MCF 10A (cell line): ENCODE results near the gene MARCHF6. TPM values are rescaled to one million over a fixed set of nuclear protein-coding genes. Genes with fewer than 3 reads are reported as not detected.

Experiments
- BruUV-seq: library from RNA; stranded (reverse); fragments of 400-500 nt; replicated peaks from 2 replicates; lab custom pipeline; 2021; lab: Mats Ljungman, UMichigan
- CTCF ChIA-PET: fragments of 300-600 bp; sonication (Branson Sonifier 250); formaldehyde crosslinking; extraction: SDS; loops from one replicate; lab custom pipeline; 2021; ENCODE audit warnings: antibody characterized with exemption, inconsistent platforms; lab: Yijun Ruan, JAX
- POLR2A ChIA-PET: fragments of 300-600, 350-650 bp; sonication (Branson Sonifier 250); formaldehyde crosslinking; extraction: SDS; loops from one replicate; lab custom pipeline; 2020; ENCODE audit warnings: antibody characterized with exemption, inconsistent platforms; lab: Yijun Ruan, JAX
- DNase-seq: peaks from one replicate; pipeline ENCODE4 v3.0.0-alpha.2; 2018; ENCODE audit not compliant: unreplicated experiment
- H3K27ac Mint-ChIP-seq: one replicate; pipeline ENCODE4 v1.8.0; 2022; ENCODE audit warnings: mild to moderate bottlenecking, low read depth, mixed read lengths; ENCODE audit not compliant: unreplicated experiment
- H3K27me3 Mint-ChIP-seq: one replicate; pipeline ENCODE4 v1.8.0; 2022; ENCODE audit warnings: mixed read lengths; ENCODE audit not compliant: insufficient read depth, unreplicated experiment
- H3K36me3 Mint-ChIP-seq: one replicate; pipeline ENCODE4 v1.8.0; 2022; ENCODE audit warnings: mild to moderate bottlenecking, moderate library complexity, mixed read lengths; ENCODE audit not compliant: insufficient read depth, unreplicated experiment
- H3K4me1 Mint-ChIP-seq: one replicate; pipeline ENCODE4 v1.8.0; 2022; ENCODE audit warnings: mixed read lengths; ENCODE audit not compliant: insufficient read depth, unreplicated experiment
- H3K4me3 Mint-ChIP-seq: one replicate; pipeline ENCODE4 v1.8.0; 2022; ENCODE audit warnings: mild to moderate bottlenecking, moderate library complexity, mixed read lengths; ENCODE audit not compliant: unreplicated experiment
- H3K9me3 Mint-ChIP-seq: one replicate; pipeline ENCODE4 v1.8.0; 2022; ENCODE audit warnings: mixed read lengths; ENCODE audit not compliant: unreplicated experiment
- intact Hi-C: fragments of 100-400 bp; cut with micrococcal nuclease; formaldehyde crosslinking; loops from 2 replicates; pipeline ENCODE4 v1.14.1; 2022
- total RNA-seq: library from RNA; stranded (reverse); gene quantifications from 2 replicates; pipeline ENCODE4 v1.2.3, GENCODE V29; 2022
- TF ChIP-seq, protein P1 (sequence below): fragments of 200-600 bp; IDR thresholded peaks from one replicate; pipeline ENCODE4 v1.8.0; 2022; ENCODE audit warnings: antibody characterized with exemption, mild to moderate bottlenecking; ENCODE audit not compliant: unreplicated experiment

Gene MARCHF6
- total RNA-seq, 1 experiment from 2014 or later: 118 TPM

DNA sequence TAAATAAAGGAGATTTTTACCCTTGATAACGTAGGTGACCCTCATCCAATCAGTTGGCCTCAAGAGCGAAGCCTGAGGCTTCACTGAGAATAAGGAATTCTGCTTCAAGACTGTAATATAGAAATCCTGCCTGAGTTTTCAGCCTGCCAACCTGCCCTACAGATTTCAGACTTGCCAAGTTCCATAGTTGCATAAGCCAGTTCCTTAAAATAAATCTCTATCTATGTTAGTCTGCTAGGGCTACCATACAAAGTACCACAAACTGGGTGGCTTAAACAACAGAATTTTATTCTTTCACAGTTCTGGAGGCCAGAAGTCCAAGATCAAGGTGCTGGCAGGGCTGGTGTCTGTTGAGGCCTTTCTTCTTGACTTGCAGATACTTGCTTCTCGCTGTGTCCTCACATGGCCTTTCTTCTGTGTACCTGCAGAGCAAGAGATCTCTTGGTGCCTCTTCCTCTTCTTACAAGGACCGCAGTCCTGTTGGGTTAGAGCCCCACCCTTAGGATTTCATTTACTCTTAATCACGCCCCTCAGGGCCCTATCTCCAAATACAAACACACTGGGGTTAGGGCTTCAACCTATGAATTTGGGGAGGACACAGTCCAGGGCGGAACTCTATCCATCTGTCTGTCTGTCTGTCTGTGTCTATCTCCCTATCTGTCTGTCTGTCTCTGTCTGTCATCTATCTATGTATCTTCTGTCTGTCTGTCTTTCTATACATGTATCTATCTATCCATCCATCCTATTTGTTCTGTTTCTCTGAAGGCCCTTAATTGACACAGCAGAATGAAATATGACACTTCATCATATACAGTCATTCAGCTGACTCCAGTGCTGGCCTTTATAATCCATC is 28.8 kb upstream of the MARCHF6 start:
- Mint-ChIP-seq H3K27ac (no peak overlapping the region), H3K36me3 (no peaks in the 10 kb centered on the region), H3K4me3 (no peak overlapping the region), H3K9me3 (no peaks in the 10 kb centered on the region), H3K4me1 (peaks cover 12% of the 10 kb centered on the region), H3K27me3 (no peaks in the 10 kb centered on the region)
- no peak for DNase-seq
- TF ChIP-seq, protein P1, sequence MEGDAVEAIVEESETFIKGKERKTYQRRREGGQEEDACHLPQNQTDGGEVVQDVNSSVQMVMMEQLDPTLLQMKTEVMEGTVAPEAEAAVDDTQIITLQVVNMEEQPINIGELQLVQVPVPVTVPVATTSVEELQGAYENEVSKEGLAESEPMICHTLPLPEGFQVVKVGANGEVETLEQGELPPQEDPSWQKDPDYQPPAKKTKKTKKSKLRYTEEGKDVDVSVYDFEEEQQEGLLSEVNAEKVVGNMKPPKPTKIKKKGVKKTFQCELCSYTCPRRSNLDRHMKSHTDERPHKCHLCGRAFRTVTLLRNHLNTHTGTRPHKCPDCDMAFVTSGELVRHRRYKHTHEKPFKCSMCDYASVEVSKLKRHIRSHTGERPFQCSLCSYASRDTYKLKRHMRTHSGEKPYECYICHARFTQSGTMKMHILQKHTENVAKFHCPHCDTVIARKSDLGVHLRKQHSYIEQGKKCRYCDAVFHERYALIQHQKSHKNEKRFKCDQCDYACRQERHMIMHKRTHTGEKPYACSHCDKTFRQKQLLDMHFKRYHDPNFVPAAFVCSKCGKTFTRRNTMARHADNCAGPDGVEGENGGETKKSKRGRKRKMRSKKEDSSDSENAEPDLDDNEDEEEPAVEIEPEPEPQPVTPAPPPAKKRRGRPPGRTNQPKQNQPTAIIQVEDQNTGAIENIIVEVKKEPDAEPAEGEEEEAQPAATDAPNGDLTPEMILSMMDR: no peak
- POLR2A ChIA-PET: interaction anchor here (0.5 to 0.8 kb wide), 3 partner anchors 23 to 75 kb away, joined by 3 to 4 read pairs (median 4); partner anchors contain the start of genes ATPSCKMT and CCT5
- no TSS peak for BruUV-seq
- CTCF ChIA-PET: interaction anchor here (0.7 kb wide), 1 partner anchor 13 kb away, joined by 3 read pairs; no protein-coding TSS in a partner anchor
- intact Hi-C loops: no loop called here

DNA sequence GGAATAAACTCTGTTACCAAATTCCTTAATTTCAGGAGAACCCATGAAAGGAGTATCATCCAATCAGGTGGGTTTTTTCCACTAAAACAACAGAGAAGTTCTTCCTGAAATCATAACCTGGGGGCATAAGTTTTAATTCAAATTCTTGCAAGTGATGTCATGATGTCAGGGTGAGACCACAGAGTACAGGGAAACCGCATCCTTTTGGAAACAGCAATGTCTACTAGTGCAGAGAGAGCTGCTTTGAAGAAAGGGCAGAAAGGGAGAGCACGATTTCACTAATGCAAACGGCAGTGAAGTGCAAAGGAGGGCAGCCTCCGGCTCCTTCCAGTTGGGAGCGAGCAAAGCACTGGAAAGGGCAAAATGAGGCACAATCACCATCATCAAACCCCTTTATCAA is 25.2 kb upstream of the MARCHF6 start:
- Mint-ChIP-seq H3K36me3 (no peaks in the 10 kb centered on the region), H3K27me3 (no peaks in the 10 kb centered on the region), H3K9me3 (no peaks in the 10 kb centered on the region), H3K4me3 (no peak overlapping the region), H3K4me1 (peaks cover 35% of the 10 kb centered on the region), H3K27ac (no peak overlapping the region)
- ChIA-PET POLR2A (interaction anchor here (2.8 kb wide), 1 partner anchor 25 kb away, joined by 20 read pairs; the partner anchor contains the start of gene MARCHF6), CTCF (interaction anchor here (0.6 to 1.8 kb wide), 2 partner anchors 26 to 44 kb away, joined by 3 to 5 read pairs; no protein-coding TSS in a partner anchor)
- no TSS peak for BruUV-seq
- DNase-seq: peak; percentile 52
- intact Hi-C loops: no loop called here
- TF ChIP-seq, protein P1: no peak

DNA sequence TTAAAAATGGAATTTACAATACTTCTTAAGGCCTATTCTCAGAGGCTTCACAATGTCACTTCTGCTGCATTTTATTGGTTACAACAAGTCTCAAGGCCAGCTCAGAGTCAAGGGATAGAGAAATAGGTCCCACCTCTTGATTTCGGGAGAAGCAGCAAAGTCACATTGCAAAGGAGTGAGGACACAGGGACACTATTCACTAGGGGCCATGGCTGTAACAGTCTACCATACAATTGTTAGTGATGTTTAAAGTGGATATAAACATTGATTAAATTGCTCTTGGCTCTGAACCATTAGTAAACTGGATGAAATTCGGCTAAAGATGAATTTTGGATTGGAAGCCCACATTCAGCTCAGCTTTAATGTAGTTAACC is 24.1 kb upstream of the MARCHF6 start:
- TF ChIP-seq, protein P1: no peak
- CTCF ChIA-PET: interaction anchor here (0.5 to 1.8 kb wide), 2 partner anchors 21 to 45 kb away, joined by 3 to 5 read pairs; no protein-coding TSS in a partner anchor

More for the DNA sequence above, 24.1 kb upstream of the MARCHF6 start:
- peaks cover 39% of the 10 kb centered on the region for H3K4me1 Mint-ChIP-seq
- intact Hi-C loops: no loop called here
- no peaks in the 10 kb centered on the region for H3K36me3 Mint-ChIP-seq
- DNase-seq: no peak
- no TSS peak for BruUV-seq
- POLR2A ChIA-PET: interaction anchor here (1.2 to 2.8 kb wide), 3 partner anchors 19 to 24 kb away, joined by 3 to 20 read pairs (median 6); partner anchors contain the start of gene MARCHF6
- H3K4me3 Mint-ChIP-seq: no peak overlapping the region
- H3K9me3 Mint-ChIP-seq: no peaks in the 10 kb centered on the region
- no peak overlapping the region for H3K27ac Mint-ChIP-seq
- no peaks in the 10 kb centered on the region for H3K27me3 Mint-ChIP-seq
